Activated naive CD8-positive, alpha-beta T cell treated with anti-CD3 and anti-CD28 coated beads, Interleukin-2, amount 50 U/mL, for 24 hours (primary cell): ENCODE measurements around the gene GXYLT2.
"Not testable (repeated sequence)": the region's sequence is repeated elsewhere in the genome, so short reads cannot be mapped to it uniquely, and the experiment has no call there.

Experiments
- ATAC-seq: fragments of 150-1000 bp; cut with Tn5 transposase; one replicate; pipeline ENCODE4 v1.10.0; 2021
- DNase-seq: peaks from one replicate; pipeline ENCODE4 v3.0.0; 2021
- H3K27ac Mint-ChIP-seq: one replicate; pipeline ENCODE4 v1.8.0; 2021; ENCODE audit warnings: mild to moderate bottlenecking, mixed read lengths
- H3K27me3 Mint-ChIP-seq: one replicate; pipeline ENCODE4 v1.8.0; 2021; ENCODE audit warnings: mixed read lengths
- H3K36me3 Mint-ChIP-seq: one replicate; pipeline ENCODE4 v1.8.0; 2021; ENCODE audit warnings: low read depth, mixed read lengths
- H3K4me1 Mint-ChIP-seq: one replicate; pipeline ENCODE4 v1.8.0; 2021; ENCODE audit warnings: mixed read lengths
- H3K4me3 Mint-ChIP-seq: one replicate; pipeline ENCODE4 v1.8.0; 2021; ENCODE audit warnings: mild to moderate bottlenecking, moderate library complexity, mixed read lengths
- H3K9me3 Mint-ChIP-seq: one replicate; pipeline ENCODE4 v1.8.0; 2021; ENCODE audit warnings: mixed read lengths

GXYLT2 gene

GRCh38 chr3:72995337-72995736 lies 107.5 kb downstream of the GXYLT2 start:
- no peaks in the 10 kb centered on the region for H3K9me3 Mint-ChIP-seq
- H3K27me3 Mint-ChIP-seq: no peaks in the 10 kb centered on the region
- H3K27ac Mint-ChIP-seq: peak overlapping the region; percentile 85
- peaks cover 30% of the 10 kb centered on the region for H3K4me1 Mint-ChIP-seq
- no peak for ATAC-seq
- no peak for DNase-seq
- H3K36me3 Mint-ChIP-seq: peaks cover 27% of the 10 kb centered on the region
- no peak overlapping the region for H3K4me3 Mint-ChIP-seq

GRCh38 chr3:72996121-72996472 lies 108.3 kb downstream of the GXYLT2 start:
- ATAC-seq: no peak
- H3K9me3 Mint-ChIP-seq: no peaks in the 10 kb centered on the region
- H3K36me3 Mint-ChIP-seq: peaks cover 34% of the 10 kb centered on the region
- peak overlapping the region; percentile 86 for H3K4me3 Mint-ChIP-seq
- H3K4me1 Mint-ChIP-seq: peaks cover 37% of the 10 kb centered on the region
- H3K27me3 Mint-ChIP-seq: no peaks in the 10 kb centered on the region
- no peak for DNase-seq
- peak overlapping the region; percentile 85 for H3K27ac Mint-ChIP-seq

GRCh38 chr3:72996473-72997333 lies 108.9 kb downstream of the GXYLT2 start, which contains the start of gene PPP4R2:
Gene PPP4R2 (plus strand): TSS chr3:72996811. CDS start chr3:72997038, 227 bp downstream.
- Mint-ChIP-seq H3K27me3 (no peaks in the 10 kb centered on the region), H3K4me3 (peak within 1 kb of the TSS; percentile 86), H3K36me3 (peaks cover 36% of the 10 kb centered on the region), H3K9me3 (no peaks in the 10 kb centered on the region), H3K27ac (peak within 1 kb of the TSS; percentile 85), H3K4me1 (peaks cover 43% of the 10 kb centered on the region)
- DNase-seq (peak; percentile 91), ATAC-seq (peak; percentile 82)

- H3K27me3 Mint-ChIP-seq: no peaks in the 10 kb centered on the region
- peak overlapping the region; percentile 85 for H3K27ac Mint-ChIP-seq
- H3K4me1 Mint-ChIP-seq: peaks cover 51% of the 10 kb centered on the region
- H3K36me3 Mint-ChIP-seq: peaks cover 43% of the 10 kb centered on the region
- peak overlapping the region; percentile 86 for H3K4me3 Mint-ChIP-seq
- no peaks in the 10 kb centered on the region for H3K9me3 Mint-ChIP-seq
- ATAC-seq (peak; percentile 13), DNase-seq (peak; percentile 20)
Measured at GRCh38 chr3:72997421-72997961, 109.6 kb downstream of the GXYLT2 start.

GRCh38 chr3:72998466-72998865 lies 110.6 kb downstream of the GXYLT2 start:
- no peaks in the 10 kb centered on the region for H3K9me3 Mint-ChIP-seq
- peak overlapping the region; percentile 40 for H3K27ac Mint-ChIP-seq
- DNase-seq: no peak
- ATAC-seq: no peak
- H3K27me3 Mint-ChIP-seq: no peaks in the 10 kb centered on the region
- peak overlapping the region; percentile 86 for H3K4me3 Mint-ChIP-seq
- H3K4me1 Mint-ChIP-seq: peaks cover 59% of the 10 kb centered on the region
- peaks cover 48% of the 10 kb centered on the region for H3K36me3 Mint-ChIP-seq

- Mint-ChIP-seq H3K9me3 (no peaks in the 10 kb centered on the region), H3K27me3 (no peaks in the 10 kb centered on the region), H3K4me3 (peak overlapping the region; percentile 86), H3K27ac (peak overlapping the region; percentile 81), H3K36me3 (peaks cover 63% of the 10 kb centered on the region), H3K4me1 (peaks cover 70% of the 10 kb centered on the region)
- no peak for ATAC-seq
- DNase-seq: no peak
Measured at GRCh38 chr3:72999951-73000350, 112.1 kb downstream of the GXYLT2 start.

- not testable (repeated sequence) for H3K27me3 Mint-ChIP-seq, H3K4me3 Mint-ChIP-seq, ATAC-seq, H3K9me3 Mint-ChIP-seq, DNase-seq
- H3K36me3 Mint-ChIP-seq: peaks cover 82% of the 10 kb centered on the region
- H3K27ac Mint-ChIP-seq: peak overlapping the region; percentile 14
- H3K4me1 Mint-ChIP-seq: peaks cover 84% of the 10 kb centered on the region
Measured at GRCh38 chr3:73003050-73003449, 115.2 kb downstream of the GXYLT2 start.

GRCh38 chr3:73004316-73004715 lies 116.5 kb downstream of the GXYLT2 start:
- DNase-seq: no peak
- ATAC-seq: no peak
- no peaks in the 10 kb centered on the region for H3K27me3 Mint-ChIP-seq
- peaks cover 87% of the 10 kb centered on the region for H3K4me1 Mint-ChIP-seq
- H3K9me3 Mint-ChIP-seq: no peaks in the 10 kb centered on the region
- H3K4me3 Mint-ChIP-seq: no peak overlapping the region
- H3K36me3 Mint-ChIP-seq: peaks cover 82% of the 10 kb centered on the region
- H3K27ac Mint-ChIP-seq: no peak overlapping the region

- Mint-ChIP-seq H3K9me3 (no peaks in the 10 kb centered on the region), H3K4me3 (peak overlapping the region; percentile 0), H3K27me3 (no peaks in the 10 kb centered on the region), H3K27ac (peak overlapping the region; percentile 86), H3K4me1 (peaks cover 86% of the 10 kb centered on the region), H3K36me3 (peaks cover 82% of the 10 kb centered on the region)
- ATAC-seq: peak; percentile 90
- no peak for DNase-seq
Measured at GRCh38 chr3:73007992-73008712, 120.3 kb downstream of the GXYLT2 start.

GRCh38 chr3:73009008-73009407 lies 121.2 kb downstream of the GXYLT2 start:
- DNase-seq (no peak), ATAC-seq (no peak)
- Mint-ChIP-seq H3K9me3 (no peaks in the 10 kb centered on the region), H3K4me1 (peaks cover 87% of the 10 kb centered on the region), H3K27me3 (no peaks in the 10 kb centered on the region), H3K27ac (peak overlapping the region; percentile 86), H3K4me3 (peak overlapping the region; percentile 0), H3K36me3 (peaks cover 76% of the 10 kb centered on the region)

- no peaks in the 10 kb centered on the region for H3K9me3 Mint-ChIP-seq
- no peaks in the 10 kb centered on the region for H3K27me3 Mint-ChIP-seq
- ATAC-seq (no peak), DNase-seq (no peak)
- peaks cover 72% of the 10 kb centered on the region for H3K36me3 Mint-ChIP-seq
- peaks cover 83% of the 10 kb centered on the region for H3K4me1 Mint-ChIP-seq
- no peak overlapping the region for H3K4me3 Mint-ChIP-seq
- H3K27ac Mint-ChIP-seq: peak overlapping the region; percentile 86
Measured at GRCh38 chr3:73009750-73010149, 121.9 kb downstream of the GXYLT2 start.

- H3K4me1 Mint-ChIP-seq: peaks cover 83% of the 10 kb centered on the region
- ATAC-seq: no peak
- H3K27ac Mint-ChIP-seq: no peak overlapping the region
- H3K9me3 Mint-ChIP-seq: no peaks in the 10 kb centered on the region
- no peak for DNase-seq
- no peak overlapping the region for H3K4me3 Mint-ChIP-seq
- peaks cover 70% of the 10 kb centered on the region for H3K36me3 Mint-ChIP-seq
- H3K27me3 Mint-ChIP-seq: no peaks in the 10 kb centered on the region
Measured at GRCh38 chr3:73010158-73010557, 122.3 kb downstream of the GXYLT2 start.

GRCh38 chr3:73018298-73018697 lies 130.5 kb downstream of the GXYLT2 start:
- Mint-ChIP-seq H3K36me3 (peaks cover 25% of the 10 kb centered on the region), H3K4me3 (no peak overlapping the region), H3K27ac (peak overlapping the region; percentile 51), H3K4me1 (peaks cover 68% of the 10 kb centered on the region), H3K9me3 (no peaks in the 10 kb centered on the region), H3K27me3 (no peaks in the 10 kb centered on the region)
- ATAC-seq (no peak), DNase-seq (no peak)

GRCh38 chr3:73018790-73019441 lies 131.1 kb downstream of the GXYLT2 start:
- Mint-ChIP-seq H3K27ac (peak overlapping the region; percentile 51), H3K9me3 (no peaks in the 10 kb centered on the region), H3K4me1 (peaks cover 63% of the 10 kb centered on the region), H3K4me3 (no peak overlapping the region), H3K27me3 (no peaks in the 10 kb centered on the region), H3K36me3 (peaks cover 23% of the 10 kb centered on the region)
- peak; percentile 90 for ATAC-seq
- no peak for DNase-seq
